Stimulated activated CD8-positive, alpha-beta memory T cell treated with anti-CD3 and anti-CD28 coated beads, Interleukin-4, amount 100 ng/mL, for 48 hours (primary cell): ENCODE results near the gene ATP2B1.

Experiments
- DNase-seq: peaks from one replicate; pipeline ENCODE4 v3.0.0-alpha.2; 2020

Gene ATP2B1

GRCh38 chr12:89690925-89691324 lies 17.7 kb downstream of the ATP2B1 start:
- DNase-seq = no peak

GRCh38 chr12:89689306-89689705 lies 19.3 kb downstream of the ATP2B1 start:
- no peak for DNase-seq

- DNase-seq = no peak
These were observed 22.3 kb downstream of the ATP2B1 start for GRCh38 chr12:89686311-89686710.

- DNase-seq = no peak
These were observed 23.2 kb downstream of the ATP2B1 start for GRCh38 chr12:89685363-89685972.

- DNase-seq = no peak
These were observed 24.5 kb downstream of the ATP2B1 start for GRCh38 chr12:89684136-89684535.

- no peak for DNase-seq
These were observed 26.4 kb downstream of the ATP2B1 start for GRCh38 chr12:89682284-89682683.

GRCh38 chr12:89680409-89680808 lies 28.2 kb downstream of the ATP2B1 start:
- no peak for DNase-seq

GRCh38 chr12:89679631-89680030 lies 29.0 kb downstream of the ATP2B1 start:
- no peak for DNase-seq

- no peak for DNase-seq
These were observed 30.4 kb downstream of the ATP2B1 start for GRCh38 chr12:89678225-89678624.

GRCh38 chr12:89676930-89677329 lies 31.7 kb downstream of the ATP2B1 start:
- no peak for DNase-seq

- no peak for DNase-seq
These were observed 34.2 kb downstream of the ATP2B1 start for GRCh38 chr12:89674326-89674942.

- no peak for DNase-seq
These were observed 35.0 kb downstream of the ATP2B1 start for GRCh38 chr12:89673603-89674002.

- DNase-seq = no peak
These were observed 36.1 kb downstream of the ATP2B1 start for GRCh38 chr12:89672589-89672979.

GRCh38 chr12:89671469-89671868 lies 37.2 kb downstream of the ATP2B1 start:
- no peak for DNase-seq

- DNase-seq = no peak
These were observed 39.4 kb downstream of the ATP2B1 start for GRCh38 chr12:89669197-89669596.

GRCh38 chr12:89665556-89665955 lies 43.1 kb downstream of the ATP2B1 start:
- no peak for DNase-seq

- DNase-seq = no peak
These were observed 44.2 kb downstream of the ATP2B1 start for GRCh38 chr12:89664441-89664840.

- DNase-seq = no peak
These were observed 44.9 kb downstream of the ATP2B1 start for GRCh38 chr12:89663577-89664357.

- DNase-seq = no peak
These were observed 46.0 kb downstream of the ATP2B1 start for GRCh38 chr12:89662623-89663022.

- no peak for DNase-seq
These were observed 46.8 kb downstream of the ATP2B1 start for GRCh38 chr12:89661706-89662330.

- DNase-seq = no peak
These were observed 50.9 kb downstream of the ATP2B1 start for GRCh38 chr12:89657739-89658138.

GRCh38 chr12:89657066-89657465 lies 51.6 kb downstream of the ATP2B1 start:
- no peak for DNase-seq

- no peak for DNase-seq
These were observed 52.8 kb downstream of the ATP2B1 start for GRCh38 chr12:89655841-89656240.

- no peak for DNase-seq
These were observed 57.4 kb downstream of the ATP2B1 start for GRCh38 chr12:89651192-89651591.
